ACHN (cell line): ENCODE data around the gene TSPEAR.
"Not testable (repeated sequence)": the region's sequence is repeated elsewhere in the genome, so short reads cannot be mapped to it uniquely, and the experiment has no call there.

Experiments used
- DNase-seq: peaks from one replicate; pipeline ENCODE4 v3.0.0-alpha.2; 2015
- in situ Hi-C: cut with HindIII; loops from 2 replicates; pipeline ENCODE4 v1.10.0; 2017; ENCODE audit warnings: low sequenced_read_pairs, low pct_ligation_motif_present, low pct_unique_long_range_greater_than_20kb

The TSPEAR gene

GRCh38 chr21:44694776-44695175 is 16.6 kb downstream of the TSPEAR start:
- no peak for DNase-seq
- in situ Hi-C loops, result no loop called here

GRCh38 chr21:44692798-44693512 is 18.4 kb downstream of the TSPEAR start:
- in situ Hi-C loops, result no loop called here
- DNase-seq, result no peak

- in situ Hi-C loops, result no loop called here
- no peak for DNase-seq
Measured at GRCh38 chr21:44691686-44692085, 19.7 kb downstream of the TSPEAR start.

GRCh38 chr21:44689740-44690139 is 21.6 kb downstream of the TSPEAR start:
- in situ Hi-C loops, DNase-seq: not testable (repeated sequence)

GRCh38 chr21:44687671-44688070 is 23.7 kb downstream of the TSPEAR start:
- no peak for DNase-seq
- in situ Hi-C loops, result no loop called here

- in situ Hi-C loops, result no loop called here
- DNase-seq, result no peak
Measured at GRCh38 chr21:44686843-44687561, 24.4 kb downstream of the TSPEAR start.

- DNase-seq, result no peak
- in situ Hi-C loops, result no loop called here
Measured at GRCh38 chr21:44686000-44686781, 25.2 kb downstream of the TSPEAR start.

GRCh38 chr21:44685050-44685449 is 26.3 kb downstream of the TSPEAR start:
- in situ Hi-C loops, DNase-seq: not testable (repeated sequence)

GRCh38 chr21:44684483-44684882 is 26.9 kb downstream of the TSPEAR start:
- in situ Hi-C loops, result no loop called here

GRCh38 chr21:44684077-44684476 is 27.3 kb downstream of the TSPEAR start:
- in situ Hi-C loops, result no loop called here
- DNase-seq, result no peak

More at GRCh38 chr21:44684483-44684882, 26.9 kb downstream of the TSPEAR start:
- DNase-seq, result no peak

GRCh38 chr21:44682580-44683151 is 28.7 kb downstream of the TSPEAR start:
- in situ Hi-C loops, result no loop called here
- no peak for DNase-seq

GRCh38 chr21:44681861-44682579 is 29.4 kb downstream of the TSPEAR start, which contains the start of gene KRTAP12-1:
Gene KRTAP12-1, minus strand, starts transcription at chr21:44682163. Its CDS starts 40 bp downstream, at chr21:44682123.
- DNase-seq, result no peak
- in situ Hi-C loops, result no loop called here

GRCh38 chr21:44681152-44681551 is 30.2 kb downstream of the TSPEAR start:
- no peak for DNase-seq
- in situ Hi-C loops, result no loop called here

- in situ Hi-C loops, result no loop called here
Measured at GRCh38 chr21:44677881-44678280, 33.5 kb downstream of the TSPEAR start.

GRCh38 chr21:44671911-44672310 is 39.5 kb downstream of the TSPEAR start:
- no peak for DNase-seq
- in situ Hi-C loops, result no loop called here

More at GRCh38 chr21:44677881-44678280, 33.5 kb downstream of the TSPEAR start:
- no peak for DNase-seq

- in situ Hi-C loops, result no loop called here
Measured at GRCh38 chr21:44670642-44671432, 40.5 kb downstream of the TSPEAR start.

GRCh38 chr21:44667612-44668011 is 43.8 kb downstream of the TSPEAR start:
- in situ Hi-C loops, result no loop called here
- DNase-seq, result no peak

More at GRCh38 chr21:44670642-44671432, 40.5 kb downstream of the TSPEAR start:
- DNase-seq, result no peak
